Cardiac muscle cell (in vitro differentiated cells and primary cell): ENCODE data around the gene TSPAN11. TPM values are rescaled to one million over a fixed set of nuclear protein-coding genes. Genes with fewer than 3 reads are reported as not detected.

ENCODE experiments used
- DNase-seq, 2 donors: peaks; one replicate each; pipeline versions ENCODE4 v3.0.0 to v3.0.0-alpha.2; 2010 to 2017; ENCODE audit warnings: low read depth in 1 of 2, low spot score in 1 of 2
- H3K27ac ChIP-seq: fragments of 200-600 bp; sonication (generic); 2 replicates; pipeline ENCODE4 v1.5.1; 2016
- H3K27me3 ChIP-seq: fragments of 200-600 bp; sonication (generic); 2 replicates; pipeline ENCODE4 v1.6.0; 2016; ENCODE audit warnings: control low read depth
- H3K36me3 ChIP-seq: fragments of 200-600 bp; sonication (generic); 2 replicates; pipeline ENCODE4 v1.5.1; 2016; ENCODE audit warnings: control low read depth
- H3K4me1 ChIP-seq: fragments of 200-600 bp; sonication (generic); 2 replicates; pipeline ENCODE4 v1.8.1; 2017; ENCODE audit warnings: low read depth, mild to moderate bottlenecking, mixed run types
- H3K4me3 ChIP-seq: fragments of 200-600 bp; sonication (generic); 2 replicates; pipeline ENCODE4 v1.5.1; 2016; ENCODE audit warnings: mild to moderate bottlenecking
- H3K9me3 ChIP-seq: fragments of 200-600 bp; sonication (generic); 2 replicates; pipeline ENCODE4 v1.5.1; 2017; ENCODE audit warnings: low read depth, mild to moderate bottlenecking, control low read depth
- polyA plus RNA-seq: library from polyadenylated mRNA; unstranded; fragments of >200 nt; fragmentation: Nextera tagmentation; extraction: Ambion mirVana; gene quantifications from 2 replicates; pipeline ENCODE4 v1.2.1, GENCODE V29; 2016
- total RNA-seq: library from RNA; depleted of rRNA; stranded (reverse); fragments of >200 nt; gene quantifications from 2 replicates; pipeline ENCODE4 v1.2.3, GENCODE V29; 2016
- TF ChIP-seq, protein P1 (sequence below): IDR thresholded peaks from 2 replicates; pipeline ENCODE4 v1.5.1; 2012; ENCODE audit warnings: low read depth, mild to moderate bottlenecking, low read length

Gene TSPAN11
- total and polyA plus RNA-seq, 2 experiments from 2014 or later, result 11.1 to 26.1 TPM

DNA sequence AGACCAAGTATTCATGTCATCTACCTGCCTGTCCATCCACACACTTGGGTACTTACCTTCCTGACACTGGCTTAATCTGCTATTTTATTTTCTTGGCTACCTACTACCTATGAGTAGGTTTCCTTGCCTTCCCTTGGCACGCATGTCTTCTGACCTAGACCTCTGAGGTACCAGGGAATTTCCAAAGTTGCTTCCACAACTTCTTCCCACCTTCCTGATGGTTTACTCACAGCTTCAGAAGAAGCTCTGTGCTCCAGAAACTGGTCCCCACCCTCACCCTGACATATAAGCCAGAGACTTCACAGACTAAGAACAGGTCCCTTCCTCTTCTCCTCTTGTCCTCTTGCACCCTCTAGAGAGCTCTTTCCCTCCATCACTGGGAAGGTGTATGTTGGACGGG lies 111.4 kb downstream of the TSPAN11 start:
- no peaks in the 10 kb centered on the region for H3K36me3 ChIP-seq
- no peaks in the 10 kb centered on the region for H3K27me3 ChIP-seq
- DNase-seq, result no peak
- no peaks in the 10 kb centered on the region for H3K9me3 ChIP-seq
- H3K27ac ChIP-seq, result no peak overlapping the region
- TF ChIP-seq, protein P1, sequence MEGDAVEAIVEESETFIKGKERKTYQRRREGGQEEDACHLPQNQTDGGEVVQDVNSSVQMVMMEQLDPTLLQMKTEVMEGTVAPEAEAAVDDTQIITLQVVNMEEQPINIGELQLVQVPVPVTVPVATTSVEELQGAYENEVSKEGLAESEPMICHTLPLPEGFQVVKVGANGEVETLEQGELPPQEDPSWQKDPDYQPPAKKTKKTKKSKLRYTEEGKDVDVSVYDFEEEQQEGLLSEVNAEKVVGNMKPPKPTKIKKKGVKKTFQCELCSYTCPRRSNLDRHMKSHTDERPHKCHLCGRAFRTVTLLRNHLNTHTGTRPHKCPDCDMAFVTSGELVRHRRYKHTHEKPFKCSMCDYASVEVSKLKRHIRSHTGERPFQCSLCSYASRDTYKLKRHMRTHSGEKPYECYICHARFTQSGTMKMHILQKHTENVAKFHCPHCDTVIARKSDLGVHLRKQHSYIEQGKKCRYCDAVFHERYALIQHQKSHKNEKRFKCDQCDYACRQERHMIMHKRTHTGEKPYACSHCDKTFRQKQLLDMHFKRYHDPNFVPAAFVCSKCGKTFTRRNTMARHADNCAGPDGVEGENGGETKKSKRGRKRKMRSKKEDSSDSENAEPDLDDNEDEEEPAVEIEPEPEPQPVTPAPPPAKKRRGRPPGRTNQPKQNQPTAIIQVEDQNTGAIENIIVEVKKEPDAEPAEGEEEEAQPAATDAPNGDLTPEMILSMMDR, result no peak
- no peak overlapping the region for H3K4me3 ChIP-seq
- no peaks in the 10 kb centered on the region for H3K4me1 ChIP-seq

DNA sequence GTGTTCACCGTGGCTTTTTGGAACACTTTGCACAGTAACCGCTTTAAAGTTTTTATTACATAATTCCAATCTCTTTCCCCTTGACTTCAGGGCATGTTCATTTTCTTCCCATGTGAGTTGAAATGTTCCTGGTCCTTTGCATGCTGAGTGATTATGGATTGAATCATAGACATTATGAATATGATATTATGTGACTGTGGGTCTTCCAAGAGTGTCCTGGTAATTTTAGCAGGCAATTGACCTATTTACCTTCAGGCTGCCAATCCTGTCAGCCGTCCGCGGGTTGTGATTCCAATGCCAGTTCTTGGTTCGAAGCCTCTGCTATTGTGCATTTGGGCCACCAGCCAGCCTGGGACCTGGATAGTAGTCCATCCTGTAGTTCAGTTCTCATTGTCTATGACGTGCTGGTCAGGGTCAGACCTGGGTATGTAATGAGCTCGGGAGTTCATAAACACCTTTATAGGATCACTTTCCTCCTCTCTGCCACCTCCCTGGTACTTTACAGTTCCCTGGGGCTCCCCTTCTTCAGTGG lies 114.6 kb downstream of the TSPAN11 start:
- Histone ChIP-seq H3K4me3 (no peak overlapping the region), H3K27ac (no peak overlapping the region), H3K9me3 (no peaks in the 10 kb centered on the region), H3K4me1 (no peaks in the 10 kb centered on the region), H3K36me3 (no peaks in the 10 kb centered on the region), H3K27me3 (no peaks in the 10 kb centered on the region)
- TF ChIP-seq, protein P1, result no peak
- no peak for DNase-seq

Other genes with a start within 250 kb of the TSPAN11 start
- gene IPO8, start 230.9 kb upstream of the TSPAN11 start, total RNA-seq, result 20.5 and 29.6 TPM in 2 replicates
- gene IPO8, start 230.9 kb upstream of the TSPAN11 start, polyA plus RNA-seq, result 10.4 and 15.0 TPM in 2 replicates
- 30.6 and 38.4 TPM in 2 replicates for gene CAPRIN2, start 171.8 kb upstream of the TSPAN11 start, total RNA-seq
- gene CAPRIN2, start 171.8 kb upstream of the TSPAN11 start, polyA plus RNA-seq, result 26.0 and 34.3 TPM in 2 replicates
- gene DDX11, start 147.1 kb downstream of the TSPAN11 start, total RNA-seq, result 27.7 and 46.0 TPM in 2 replicates
- 41.8 and 56.4 TPM in 2 replicates for gene DDX11, start 147.1 kb downstream of the TSPAN11 start, polyA plus RNA-seq